SW 1271 (cell line): Measurements from ENCODE around the gene FBLN2.

Experiments used
- DNase-seq, 2 experiments: peaks; one replicate each; lab custom pipeline; 2025; lab: John Stamatoyannopoulos, UW

FBLN2 gene

DNA sequence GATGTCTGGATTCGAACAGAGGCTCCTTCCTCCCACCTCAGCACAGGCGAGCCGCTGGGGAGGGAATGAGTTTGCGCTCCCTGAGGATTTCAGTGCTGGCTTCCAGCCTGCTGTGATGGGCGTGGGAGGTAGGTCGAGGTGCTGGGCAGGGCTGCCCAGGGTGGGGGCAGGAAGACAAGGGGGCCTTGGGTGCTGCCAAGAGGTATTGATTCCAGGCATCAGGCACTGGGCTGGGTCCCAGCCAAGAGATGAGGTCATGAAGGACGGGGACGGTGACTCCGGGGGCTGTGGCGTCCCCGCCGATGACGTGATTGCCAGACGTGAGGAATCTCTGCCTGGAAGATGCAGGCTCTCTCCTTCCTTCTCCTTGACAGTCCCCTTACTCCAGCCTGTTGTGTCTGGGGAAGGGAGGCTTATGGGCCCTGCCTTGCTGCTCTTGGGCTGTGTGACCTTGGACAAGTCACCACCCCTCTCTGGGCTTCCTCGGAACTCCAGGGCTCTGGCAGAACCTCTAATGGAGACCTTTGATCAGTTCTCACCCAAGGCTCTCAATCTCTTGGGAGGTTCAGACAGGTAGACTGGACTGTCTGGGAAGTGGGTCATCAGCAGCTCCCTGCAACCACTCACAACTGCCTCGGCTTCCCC, 116.8 kb downstream of the FBLN2 start:
- DNase-seq = no peak

GRCh38 chr3:13666227-13666619, 117.3 kb downstream of the FBLN2 start:
- no peak for DNase-seq

DNA sequence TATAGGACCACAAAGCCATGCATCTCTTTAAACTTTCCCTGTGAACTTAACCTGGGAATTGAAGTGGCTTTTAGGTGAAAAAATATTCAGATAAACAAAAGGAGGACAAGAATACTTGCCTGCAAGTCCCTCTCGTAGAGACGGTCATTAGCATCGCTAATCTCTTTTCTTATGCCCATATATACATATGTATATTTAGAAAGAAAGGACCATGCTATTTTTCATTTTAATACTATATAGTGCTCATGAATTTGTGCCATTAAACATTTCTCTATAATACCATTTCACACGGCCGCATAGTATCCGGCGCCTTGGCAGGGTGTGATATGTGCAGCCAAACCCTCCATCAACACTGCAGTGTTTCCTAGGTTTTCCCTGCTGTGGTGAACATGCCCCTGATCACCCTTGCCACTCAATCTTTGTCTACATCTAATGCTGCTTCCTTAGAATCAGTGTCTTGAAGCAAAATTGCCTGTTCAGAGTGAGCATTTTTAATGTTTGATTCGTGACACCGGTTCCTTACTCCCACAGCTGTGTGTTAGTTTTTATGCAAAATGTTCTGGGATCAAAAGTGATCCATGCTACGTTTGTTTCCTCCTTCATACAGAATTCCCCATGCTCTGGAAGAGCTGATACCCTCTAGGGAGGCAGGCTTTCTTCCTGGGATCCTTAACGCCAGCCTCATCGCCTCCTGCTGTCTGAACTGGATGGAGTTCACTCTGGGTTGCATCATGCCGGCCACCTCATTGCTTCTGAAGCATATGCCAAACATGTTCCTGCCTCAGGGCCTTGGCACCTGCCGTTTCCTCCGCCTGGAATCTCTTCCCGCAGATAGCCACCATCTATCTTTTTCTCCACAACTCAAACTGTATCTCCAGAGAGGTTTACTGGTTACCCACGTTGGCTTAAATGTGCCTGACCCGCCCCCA, 118.1 kb downstream of the FBLN2 start:
- no peak for DNase-seq

GRCh38 chr3:13668136-13668535, 119.2 kb downstream of the FBLN2 start:
- DNase-seq = no peak

DNA sequence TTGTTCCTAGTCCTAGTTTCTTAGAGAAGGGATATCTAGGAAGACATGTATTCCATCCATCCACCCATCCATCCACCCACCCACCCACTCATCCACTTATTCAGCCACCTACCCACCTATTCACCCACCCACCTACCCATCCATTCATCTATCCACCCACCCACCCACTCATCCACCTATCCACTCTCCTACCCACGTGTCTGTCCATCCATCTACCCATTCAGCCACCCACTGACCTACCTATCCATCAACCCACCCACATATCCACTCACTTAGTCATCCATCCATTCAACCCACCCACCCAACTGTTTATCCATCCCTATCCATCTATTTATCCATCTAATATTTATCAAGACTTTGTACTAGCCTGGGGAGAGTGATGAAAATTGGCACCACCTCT, 120.5 kb downstream of the FBLN2 start:
- DNase-seq = no peak

DNA sequence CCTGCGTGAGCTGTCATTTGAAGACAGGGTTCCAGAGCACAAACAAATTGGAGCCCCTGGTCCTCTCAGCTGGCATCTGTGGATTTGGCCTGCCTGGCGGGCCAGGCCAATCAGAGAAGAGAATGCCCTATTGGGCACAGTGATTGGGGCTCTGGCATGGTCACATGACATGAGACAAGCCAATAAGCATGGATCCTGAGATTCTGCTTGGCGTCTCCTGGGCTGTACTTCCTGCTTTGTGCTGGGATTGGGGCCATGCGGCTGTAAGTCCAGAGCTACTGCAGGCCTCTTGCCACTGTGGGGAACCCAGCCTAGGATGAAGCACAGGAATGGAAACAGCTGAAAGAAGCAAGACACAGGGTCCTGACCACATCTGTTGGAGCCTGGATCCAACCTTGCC, 121.4 kb downstream of the FBLN2 start:
- DNase-seq = no peak

DNA sequence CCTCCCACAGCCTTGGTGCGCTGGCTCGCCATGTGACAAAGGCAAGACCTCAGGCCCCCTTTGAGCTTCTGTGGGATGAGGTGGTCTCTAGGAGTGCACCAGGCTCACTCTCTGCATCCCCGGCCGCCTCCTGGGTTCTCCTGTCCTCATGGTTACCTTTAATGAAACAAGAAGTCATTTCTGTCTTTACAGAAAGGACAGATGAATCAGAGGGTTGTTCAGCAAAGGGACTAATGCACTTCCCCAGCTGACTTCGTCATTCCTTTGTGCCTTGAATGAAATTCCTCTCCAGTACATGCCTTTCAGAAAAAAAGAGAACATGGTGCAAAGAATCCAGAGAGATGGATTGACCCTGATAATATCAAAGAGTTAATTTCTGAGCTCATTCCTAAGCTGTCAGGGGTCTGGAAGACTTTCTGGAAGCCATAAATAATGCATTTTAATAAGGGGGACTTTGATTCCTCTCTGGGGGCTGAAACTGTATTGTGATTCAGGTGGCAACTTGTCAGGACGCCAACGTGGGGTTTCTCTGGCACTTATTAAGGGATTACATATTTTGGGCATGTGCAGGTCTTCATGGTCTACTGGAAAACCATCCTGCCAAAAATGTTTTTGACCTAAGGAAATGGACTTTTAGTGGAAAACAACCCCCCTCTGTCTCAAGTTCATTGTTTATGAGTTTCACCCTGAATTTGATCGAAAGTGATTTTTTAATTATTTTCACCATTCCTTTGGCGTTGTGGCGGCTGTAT, 122.7 kb downstream of the FBLN2 start:
- DNase-seq = no peak

DNA sequence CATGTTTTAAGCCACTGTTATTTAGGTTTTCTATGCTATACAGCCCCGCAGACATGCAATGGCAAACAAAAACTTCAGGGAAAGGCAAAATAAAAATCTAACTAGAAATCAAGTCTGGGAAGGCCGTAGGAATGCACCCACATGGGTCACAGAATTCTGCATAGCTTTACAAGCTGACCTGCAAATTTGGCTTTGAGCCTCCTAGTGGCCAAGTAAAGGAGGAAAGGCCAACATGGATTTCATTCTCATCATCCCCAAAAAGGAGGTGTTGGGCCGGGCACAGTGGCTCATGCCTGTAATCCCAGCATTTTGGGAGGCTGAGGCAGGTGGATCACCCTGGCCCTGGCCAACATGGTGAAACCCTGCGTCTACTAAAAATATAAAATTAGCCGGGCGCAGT, 124.3 kb downstream of the FBLN2 start:
- peak in 1 of 2 experiments; percentile 26 for DNase-seq

DNA sequence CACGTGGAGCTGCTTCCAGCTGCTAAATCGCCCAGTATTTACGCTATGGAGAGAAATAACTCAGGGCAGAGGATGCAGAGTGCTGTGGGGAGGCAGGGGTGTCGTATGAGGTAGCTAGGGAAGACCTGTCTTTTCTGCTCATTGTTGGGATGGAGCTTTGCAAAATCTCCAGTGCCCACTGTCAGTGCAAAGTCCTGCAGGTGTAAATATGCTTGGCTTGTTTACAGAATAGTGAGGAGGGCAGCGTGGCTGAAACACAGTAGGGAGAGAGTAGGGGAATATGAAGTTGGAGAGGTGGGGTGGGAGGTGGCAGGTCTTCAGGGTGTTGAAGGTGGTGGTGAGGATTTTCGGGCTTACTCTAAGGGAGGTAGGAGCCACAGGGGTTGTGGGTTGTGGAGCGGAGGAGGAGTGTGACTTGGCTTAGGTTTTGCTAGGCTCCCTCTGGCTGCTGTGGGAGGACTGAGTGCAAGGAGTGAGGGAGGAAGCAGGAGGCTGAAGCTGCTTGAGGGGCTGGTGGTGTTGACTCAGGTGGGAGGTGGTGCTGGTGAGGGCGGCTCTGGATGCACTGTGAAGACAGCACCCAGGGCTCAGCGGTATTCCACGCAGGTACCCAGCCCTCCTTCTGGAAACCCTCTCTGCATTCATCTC, 125.7 kb downstream of the FBLN2 start:
- no peak for DNase-seq

DNA sequence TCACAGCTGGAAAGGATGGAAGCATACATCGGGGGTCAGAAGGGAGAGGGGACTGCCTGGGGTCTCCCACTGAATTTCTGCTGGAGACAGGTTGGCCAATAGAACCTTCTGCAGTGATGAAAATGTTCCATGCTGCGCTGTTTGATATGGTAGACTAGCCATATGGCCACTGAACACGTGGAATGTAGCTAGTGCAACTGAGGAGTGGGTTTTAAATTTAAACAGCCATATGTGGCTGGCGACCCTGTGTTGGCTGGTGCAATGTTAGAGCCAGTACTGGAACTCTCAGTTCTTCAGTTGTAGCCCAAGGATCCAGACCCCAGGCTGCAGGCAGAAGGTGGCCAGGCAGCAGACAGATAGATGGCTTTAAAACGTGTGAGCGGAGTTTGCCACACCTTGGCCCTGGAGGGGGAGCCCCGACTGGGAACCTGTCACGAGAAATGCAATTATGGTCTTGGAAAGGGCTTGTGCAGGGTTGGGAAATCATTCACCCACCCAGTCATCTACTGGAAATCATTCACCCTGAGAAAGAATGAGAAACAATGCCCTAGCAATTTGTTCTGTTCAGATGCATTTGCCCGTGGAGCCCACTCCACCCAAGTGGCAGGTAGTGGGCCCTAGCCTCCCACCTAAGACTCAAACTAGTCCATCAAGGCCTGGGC, 127.6 kb downstream of the FBLN2 start:
- DNase-seq = no peak

DNA sequence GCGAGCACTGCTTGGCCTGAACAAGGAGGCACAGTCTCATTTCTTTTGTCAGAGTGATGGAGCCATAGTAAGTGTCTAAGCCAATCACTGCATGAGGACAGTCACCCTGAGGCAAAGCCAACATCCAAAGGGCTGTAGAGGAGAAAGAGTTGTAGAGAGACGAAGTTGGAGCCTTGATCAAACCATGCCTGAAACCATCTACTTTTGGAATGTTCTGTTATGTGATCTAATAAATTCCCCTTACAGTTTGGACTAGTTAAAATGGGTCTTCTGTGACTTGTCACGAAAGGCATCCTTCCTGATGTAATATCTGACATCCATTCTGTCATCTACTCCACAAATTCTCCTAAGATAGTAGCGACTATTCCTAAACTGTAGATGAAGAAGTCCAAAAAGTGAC, 128.3 kb downstream of the FBLN2 start:
- no peak for DNase-seq

DNA sequence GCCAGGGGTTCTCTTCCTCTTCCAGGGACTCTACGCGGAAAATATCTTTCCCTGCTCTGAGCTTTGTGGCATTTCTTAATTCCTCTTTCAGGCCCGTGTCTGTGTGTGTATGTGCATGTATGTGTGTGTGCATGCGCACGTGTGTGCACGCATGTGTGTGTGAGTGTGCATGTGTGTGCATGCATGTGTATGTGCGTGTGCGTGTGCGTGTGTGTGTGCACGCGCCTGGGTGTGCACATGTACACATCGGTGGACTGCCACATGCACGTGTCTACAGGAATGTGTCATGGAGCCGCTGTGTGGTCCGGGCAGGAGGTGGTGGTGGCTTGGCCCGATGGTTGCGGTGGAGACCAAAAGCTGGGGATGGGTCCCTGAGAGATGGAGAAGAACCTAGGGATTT, 133.0 kb downstream of the FBLN2 start:
- no peak for DNase-seq

- no peak for DNase-seq
These were observed 133.5 kb downstream of the FBLN2 start for GRCh38 chr3:13682331-13683013.

- no peak for DNase-seq
These were observed 134.4 kb downstream of the FBLN2 start for GRCh38 chr3:13683288-13683687.

DNA sequence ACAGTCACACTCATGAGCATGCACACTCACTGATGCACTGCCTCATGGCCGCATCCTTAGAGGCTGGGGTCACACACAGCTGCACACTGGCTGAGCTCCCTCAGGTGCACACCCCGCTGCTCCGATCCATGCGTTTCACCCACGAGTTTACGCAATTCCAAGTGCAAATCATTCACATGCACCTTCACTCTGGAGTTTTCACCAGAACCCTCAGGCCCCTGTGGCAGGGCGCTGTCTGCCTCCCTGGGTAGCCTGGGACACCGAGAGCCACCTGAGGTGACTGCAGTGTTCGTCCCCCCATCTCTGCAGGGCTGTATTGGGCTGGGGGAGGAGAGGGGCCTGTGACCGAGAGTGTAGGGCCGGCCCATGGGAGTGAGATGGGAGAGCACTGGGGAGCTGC, 134.8 kb downstream of the FBLN2 start:
- DNase-seq = no peak

- no peak for DNase-seq
These were observed 135.4 kb downstream of the FBLN2 start for GRCh38 chr3:13684350-13684749.

DNA sequence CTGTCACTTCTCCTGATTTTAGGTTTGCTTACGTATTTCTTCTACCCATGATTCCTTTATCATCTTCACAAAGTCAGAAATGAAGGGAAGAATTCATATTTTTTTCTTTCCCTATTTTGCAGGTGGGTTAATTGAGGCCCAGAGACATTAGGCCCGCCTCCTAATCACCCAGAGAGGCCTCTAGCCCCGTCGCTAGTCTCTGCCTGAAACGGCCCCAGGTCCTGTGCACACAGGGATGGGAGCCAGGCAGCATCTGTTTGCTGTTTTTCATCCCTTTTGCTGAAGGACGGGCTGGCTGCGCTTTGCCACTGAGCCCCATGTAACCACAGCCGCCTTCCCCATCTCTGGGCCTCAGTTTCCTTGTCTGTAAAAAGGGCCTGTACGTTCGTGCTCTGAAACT, 135.9 kb downstream of the FBLN2 start:
- no peak for DNase-seq

- no peak for DNase-seq
These were observed 136.8 kb downstream of the FBLN2 start for GRCh38 chr3:13685721-13686120.

DNA sequence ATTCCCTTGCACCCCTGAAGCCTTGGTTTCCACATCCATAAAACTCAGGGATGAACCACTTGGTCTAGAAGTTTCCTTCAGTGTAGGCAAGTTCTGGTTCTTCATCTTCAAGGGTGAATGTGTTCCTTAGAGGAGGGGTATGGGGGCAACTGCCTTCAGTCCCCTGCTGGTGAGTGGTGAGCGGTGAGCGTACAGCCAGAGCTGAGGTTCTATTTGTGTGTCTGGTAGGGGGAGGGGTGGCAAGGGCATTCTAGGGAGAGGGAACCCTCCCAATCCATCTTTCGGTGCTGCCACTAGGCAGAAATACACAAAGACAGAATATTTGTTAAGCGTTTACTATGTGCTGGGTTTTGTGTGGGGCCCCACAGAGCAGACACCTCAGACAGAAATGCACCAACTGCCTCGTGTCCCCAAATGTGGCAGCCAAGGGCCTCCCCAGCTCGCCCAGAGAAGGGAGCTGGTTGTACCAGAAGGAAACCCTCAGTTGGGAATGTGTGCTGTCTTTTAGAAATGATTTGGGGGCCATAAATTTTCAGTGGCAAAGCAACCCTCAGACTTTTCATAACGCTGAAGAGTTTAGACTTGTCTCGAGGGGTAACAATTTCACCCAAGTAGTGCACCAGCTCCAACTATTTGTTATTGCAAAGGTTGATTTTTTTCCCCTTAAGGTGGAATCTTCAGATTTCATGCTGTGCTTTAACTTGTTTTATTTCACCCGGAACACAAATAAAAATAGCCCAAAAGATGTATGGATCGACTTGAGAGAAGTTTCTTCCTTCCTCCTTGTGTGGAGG, 137.6 kb downstream of the FBLN2 start:
- no peak for DNase-seq

GRCh38 chr3:13687517-13687943, 138.6 kb downstream of the FBLN2 start:
- no peak for DNase-seq
